Measurements from ENCODE around the gene SMIM38. TPM values are rescaled to one million over a fixed set of nuclear protein-coding genes. Genes with fewer than 3 reads are reported as not detected.
"Not testable (repeated sequence)": the region's sequence is repeated elsewhere in the genome, so short reads cannot be mapped to it uniquely, and the experiment has no call there.

SMIM38 gene
- total RNA-seq, 2 donors from 2014 or later = 2.3 to 5.5 TPM

- H3K27ac Mint-ChIP-seq = no peak overlapping the region
- no peak overlapping the region for H3K4me3 Mint-ChIP-seq
- peaks cover 29% of the 10 kb centered on the region for H3K4me1 Mint-ChIP-seq (ENCODE audit: low read depth)
- peaks cover 3 to 6% of the 10 kb centered on the region in 2 donors for H3K9me3 Mint-ChIP-seq
- H3K27me3 Mint-ChIP-seq (ENCODE audit: low read depth) = no peaks in the 10 kb centered on the region
- no peak for ATAC-seq (replicated peaks in 1 of 2)
- peaks cover 3% of the 10 kb centered on the region in 2 donors for H3K36me3 Mint-ChIP-seq (ENCODE audit: insufficient read depth in 2 of 2)
- DNase-seq = no peak
Measured at GRCh38 chr11:69126286-69126685, 29.4 kb upstream of the SMIM38 start.

- Mint-ChIP-seq H3K27me3 (ENCODE audit: low read depth) (no peaks in the 10 kb centered on the region), H3K4me3 (no peak overlapping the region), H3K36me3 (ENCODE audit: insufficient read depth in 2 of 2) (peaks cover 3% of the 10 kb centered on the region in 2 donors), H3K4me1 (ENCODE audit: low read depth) (peaks cover 23% of the 10 kb centered on the region), H3K27ac (no peak overlapping the region), H3K9me3 (peaks cover 3 to 6% of the 10 kb centered on the region in 2 donors)
- DNase-seq (no peak), ATAC-seq (replicated peaks in 1 of 2) (no peak)
Measured at GRCh38 chr11:69127081-69127850, 28.5 kb upstream of the SMIM38 start.

GRCh38 chr11:69127884-69128283, 27.9 kb upstream of the SMIM38 start:
- no peak overlapping the region for H3K4me3 Mint-ChIP-seq

GRCh38 chr11:69129053-69129452, 26.7 kb upstream of the SMIM38 start:
- Mint-ChIP-seq H3K4me3 (no peak overlapping the region), H3K4me1 (ENCODE audit: low read depth) (peaks cover 8% of the 10 kb centered on the region), H3K36me3 (ENCODE audit: insufficient read depth in 2 of 2) (peaks cover 5 to 14% of the 10 kb centered on the region in 2 donors), H3K27ac (no peak overlapping the region), H3K27me3 (ENCODE audit: low read depth) (no peaks in the 10 kb centered on the region), H3K9me3 (peaks cover 6 to 11% of the 10 kb centered on the region in 2 donors)
- DNase-seq (no peak), ATAC-seq (replicated peaks in 1 of 2) (no peak)

More at GRCh38 chr11:69127884-69128283, 27.9 kb upstream of the SMIM38 start:
- no peak overlapping the region for H3K27ac Mint-ChIP-seq
- H3K9me3 Mint-ChIP-seq = peaks cover 4 to 6% of the 10 kb centered on the region in 2 donors
- H3K27me3 Mint-ChIP-seq (ENCODE audit: low read depth) = no peaks in the 10 kb centered on the region
- ATAC-seq (replicated peaks in 1 of 2) = no peak
- no peak for DNase-seq
- H3K36me3 Mint-ChIP-seq (ENCODE audit: insufficient read depth in 2 of 2) = peaks cover 3% of the 10 kb centered on the region in 2 donors
- peaks cover 17% of the 10 kb centered on the region for H3K4me1 Mint-ChIP-seq (ENCODE audit: low read depth)

- ATAC-seq (replicated peaks in 1 of 2) (no peak), DNase-seq (no peak)
- no peaks in the 10 kb centered on the region for H3K27me3 Mint-ChIP-seq (ENCODE audit: low read depth)
- H3K4me3 Mint-ChIP-seq = no peak overlapping the region
- peaks cover 6 to 11% of the 10 kb centered on the region in 2 donors for H3K9me3 Mint-ChIP-seq
- H3K36me3 Mint-ChIP-seq (ENCODE audit: insufficient read depth in 2 of 2) = peaks cover 6 to 16% of the 10 kb centered on the region in 2 donors
- peaks cover 9% of the 10 kb centered on the region for H3K4me1 Mint-ChIP-seq (ENCODE audit: low read depth)
- H3K27ac Mint-ChIP-seq = no peak overlapping the region
Measured at GRCh38 chr11:69129647-69130046, 26.1 kb upstream of the SMIM38 start.

- H3K27ac Mint-ChIP-seq = no peak overlapping the region
- DNase-seq (no peak), ATAC-seq (replicated peaks in 1 of 2) (no peak)
- peaks cover 6 to 17% of the 10 kb centered on the region in 2 donors for H3K36me3 Mint-ChIP-seq (ENCODE audit: insufficient read depth in 2 of 2)
- H3K9me3 Mint-ChIP-seq = peaks cover 6 to 11% of the 10 kb centered on the region in 2 donors
- no peak overlapping the region for H3K4me3 Mint-ChIP-seq
- peaks cover 15% of the 10 kb centered on the region for H3K4me1 Mint-ChIP-seq (ENCODE audit: low read depth)
- H3K27me3 Mint-ChIP-seq (ENCODE audit: low read depth) = no peaks in the 10 kb centered on the region
Measured at GRCh38 chr11:69130654-69131053, 25.1 kb upstream of the SMIM38 start.

- ATAC-seq (replicated peaks in 1 of 2) (no peak), DNase-seq (no peak)
- H3K4me3 Mint-ChIP-seq = no peak overlapping the region
Measured at GRCh38 chr11:69131121-69131566, 24.6 kb upstream of the SMIM38 start.

GRCh38 chr11:69131644-69132300, 24.0 kb upstream of the SMIM38 start:
- Mint-ChIP-seq H3K36me3 (ENCODE audit: insufficient read depth in 2 of 2) (peaks cover 11 to 23% of the 10 kb centered on the region in 2 donors), H3K4me3 (no peak overlapping the region), H3K27me3 (ENCODE audit: low read depth) (no peaks in the 10 kb centered on the region), H3K27ac (no peak overlapping the region), H3K9me3 (peaks cover 11 to 12% of the 10 kb centered on the region in 2 donors), H3K4me1 (ENCODE audit: low read depth) (peaks cover 25% of the 10 kb centered on the region)
- DNase-seq = no peak
- no peak for ATAC-seq (replicated peaks in 1 of 2)

More at GRCh38 chr11:69131121-69131566, 24.6 kb upstream of the SMIM38 start:
- peaks cover 9 to 21% of the 10 kb centered on the region in 2 donors for H3K36me3 Mint-ChIP-seq (ENCODE audit: insufficient read depth in 2 of 2)
- peaks cover 9 to 11% of the 10 kb centered on the region in 2 donors for H3K9me3 Mint-ChIP-seq
- peaks cover 20% of the 10 kb centered on the region for H3K4me1 Mint-ChIP-seq (ENCODE audit: low read depth)
- no peak overlapping the region for H3K27ac Mint-ChIP-seq
- no peaks in the 10 kb centered on the region for H3K27me3 Mint-ChIP-seq (ENCODE audit: low read depth)

GRCh38 chr11:69132301-69132670, 23.4 kb upstream of the SMIM38 start:
- no peaks in the 10 kb centered on the region for H3K27me3 Mint-ChIP-seq (ENCODE audit: low read depth)
- ATAC-seq (replicated peaks in 1 of 2) = no peak

GRCh38 chr11:69133251-69133650, 22.5 kb upstream of the SMIM38 start:
- peaks cover 25% of the 10 kb centered on the region for H3K4me1 Mint-ChIP-seq (ENCODE audit: low read depth)
- H3K27ac Mint-ChIP-seq = no peak overlapping the region
- H3K9me3 Mint-ChIP-seq = peaks cover 8 to 11% of the 10 kb centered on the region in 2 donors
- H3K27me3 Mint-ChIP-seq (ENCODE audit: low read depth) = no peaks in the 10 kb centered on the region
- no peak for ATAC-seq (replicated peaks in 1 of 2)
- no peak for DNase-seq
- H3K36me3 Mint-ChIP-seq (ENCODE audit: insufficient read depth in 2 of 2) = peaks cover 8 to 23% of the 10 kb centered on the region in 2 donors
- H3K4me3 Mint-ChIP-seq = no peak overlapping the region

More at GRCh38 chr11:69132301-69132670, 23.4 kb upstream of the SMIM38 start:
- no peak for DNase-seq
- H3K4me3 Mint-ChIP-seq = no peak overlapping the region
- peaks cover 11 to 12% of the 10 kb centered on the region in 2 donors for H3K9me3 Mint-ChIP-seq
- H3K36me3 Mint-ChIP-seq (ENCODE audit: insufficient read depth in 2 of 2) = peaks cover 11 to 23% of the 10 kb centered on the region in 2 donors
- no peak overlapping the region for H3K27ac Mint-ChIP-seq
- H3K4me1 Mint-ChIP-seq (ENCODE audit: low read depth) = peaks cover 25% of the 10 kb centered on the region

- not testable (repeated sequence) for H3K27me3 Mint-ChIP-seq (ENCODE audit: low read depth); H3K27ac Mint-ChIP-seq; H3K9me3 Mint-ChIP-seq; DNase-seq
- Mint-ChIP-seq H3K4me1 (ENCODE audit: low read depth) (peaks cover 25% of the 10 kb centered on the region), H3K4me3 (peak overlapping the region in 1 of 2 donors; percentile 31), H3K36me3 (ENCODE audit: insufficient read depth in 2 of 2) (peaks cover 8 to 20% of the 10 kb centered on the region in 2 donors)
- ATAC-seq (replicated peaks in 1 of 2) = peak; percentile 20 to 39
Measured at GRCh38 chr11:69134182-69134581, 21.6 kb upstream of the SMIM38 start.

GRCh38 chr11:69134957-69135356, 20.8 kb upstream of the SMIM38 start:
- no peak for DNase-seq
- no peak overlapping the region for H3K4me3 Mint-ChIP-seq
- peaks cover 5 to 7% of the 10 kb centered on the region in 2 donors for H3K9me3 Mint-ChIP-seq
- no peak for ATAC-seq (replicated peaks in 1 of 2)
- peaks cover 8 to 20% of the 10 kb centered on the region in 2 donors for H3K36me3 Mint-ChIP-seq (ENCODE audit: insufficient read depth in 2 of 2)
- peaks cover 25% of the 10 kb centered on the region for H3K4me1 Mint-ChIP-seq (ENCODE audit: low read depth)
- H3K27me3 Mint-ChIP-seq (ENCODE audit: low read depth) = no peaks in the 10 kb centered on the region
- no peak overlapping the region for H3K27ac Mint-ChIP-seq

Measured in activated T-cell treated with anti-CD3 and anti-CD28 coated beads, Interleukin-2, amount 50 U/mL, for 72 hours (primary cell).